ENCODE data around the gene CD226. TPM values are rescaled to one million over a fixed set of nuclear protein-coding genes. Genes with fewer than 3 reads are reported as not detected.

The CD226 gene
- 0.30 TPM for polyA plus RNA-seq (2013, experiment 1 of 2)
- 0.06 TPM for polyA plus RNA-seq (2013, experiment 2 of 2)

DNA sequence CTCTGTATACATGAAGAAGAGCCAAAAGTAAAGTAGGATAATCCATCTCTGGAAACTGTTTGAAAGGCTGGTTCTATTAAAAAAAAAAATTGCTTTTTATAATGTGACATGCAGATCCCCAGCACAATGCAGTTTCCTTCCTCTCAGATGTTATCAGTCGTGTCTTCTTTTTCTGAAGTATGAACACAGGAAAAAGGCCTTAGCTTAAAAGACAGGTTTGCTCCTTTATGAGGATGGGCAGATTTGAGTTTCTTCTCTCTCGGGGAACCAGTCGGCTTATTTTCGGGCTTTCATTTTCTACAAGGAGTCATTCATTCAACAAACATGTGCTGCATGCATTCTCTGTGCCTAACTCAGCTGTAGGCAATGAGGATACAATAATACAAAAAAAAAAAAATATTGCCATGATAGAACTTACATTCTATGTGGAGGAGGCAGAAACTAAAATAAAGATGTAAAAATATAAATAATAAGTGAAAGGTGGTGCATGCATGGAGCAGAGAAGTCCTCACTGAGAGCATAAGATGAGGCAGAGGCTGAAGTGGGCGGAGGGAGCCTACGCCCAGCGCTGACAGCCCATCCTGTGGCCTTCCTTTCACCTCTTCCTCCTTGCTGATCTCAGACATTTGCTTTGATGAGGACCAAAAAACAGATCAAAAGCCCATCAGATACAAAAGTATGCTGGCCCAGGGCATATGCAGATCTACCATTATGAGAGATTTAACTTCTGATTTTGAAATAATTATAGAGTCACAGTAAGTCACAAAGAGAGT lies at the start of gene CD226:
Gene CD226, minus strand, starts transcription at position 513 of the 773 bp plus-strand sequence. Its CDS starts 467 bp downstream, at position 46.
- H3K4me3 ChIP-seq (ENCODE audit: low read length) = no peak within 1 kb of the TSS
- 92% methylated on average over 7 of the region's 7 CpGs for WGBS
- H3K27me3 ChIP-seq (ENCODE audit: insufficient read depth, low read length) = no peaks in the 10 kb centered on the region
- H3K9ac ChIP-seq (ENCODE audit: low read depth, low read length) = no peak within 1 kb of the TSS
- H3K27ac ChIP-seq (ENCODE audit: low read depth, low read length) = no peak within 1 kb of the TSS
- no peaks in the 10 kb centered on the region for H3K36me3 ChIP-seq (ENCODE audit: insufficient read depth, low read length)
- 0 out of 2 replicates have a peak, but pooled peaks cover 9% of the 10 kb centered on the region for H3K4me1 ChIP-seq (ENCODE audit: insufficient read depth, low read length)
- no peaks in the 10 kb centered on the region for H3K9me3 ChIP-seq (ENCODE audit: insufficient read depth, low read depth, low read length)

DNA sequence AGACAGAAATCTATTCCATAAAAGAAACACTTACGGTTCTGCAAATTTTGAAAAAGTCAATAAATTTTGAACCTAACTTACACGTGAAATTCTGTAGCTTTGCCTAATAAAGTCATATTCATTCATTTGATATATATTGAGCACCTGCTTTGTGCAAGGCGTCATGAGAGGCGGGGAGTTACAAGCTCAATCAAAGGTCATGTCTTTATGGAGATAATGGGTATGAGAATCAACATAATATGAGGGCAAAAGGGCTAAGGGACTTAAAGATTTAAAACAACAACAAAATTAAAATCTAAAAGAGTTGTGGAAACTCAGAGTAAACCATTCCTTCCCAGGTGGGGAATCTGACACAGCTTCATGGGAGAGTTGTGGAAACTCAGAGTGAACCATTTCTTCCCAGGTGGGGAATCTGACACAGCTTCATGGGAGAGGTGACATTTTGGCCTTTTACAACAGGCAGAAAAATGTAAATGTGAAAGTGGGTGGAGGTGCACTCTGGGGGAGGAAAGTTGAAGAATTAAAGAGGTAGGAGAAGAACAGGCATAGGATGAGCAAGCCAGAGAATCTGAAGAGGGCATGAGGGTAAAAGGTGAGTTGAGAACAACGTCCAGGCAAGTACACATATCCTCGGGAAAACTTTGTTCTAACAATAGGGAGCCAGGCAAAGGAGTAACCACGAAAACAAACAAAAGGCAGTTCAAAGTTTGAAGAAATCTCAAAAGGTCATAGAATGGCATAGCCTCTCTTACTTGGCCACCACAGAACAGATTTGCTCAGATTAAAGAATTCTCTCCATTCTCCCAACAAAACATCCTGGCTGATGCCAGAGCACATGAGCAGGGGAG lies 49.5 kb upstream of the CD226 start:
- no peak overlapping the region for H3K4me3 ChIP-seq (ENCODE audit: low read length)
- WGBS = 93% methylated on average over 6 of the region's 7 CpGs
- no peak overlapping the region for H3K27ac ChIP-seq (ENCODE audit: low read depth, low read length)
- no peaks in the 10 kb centered on the region for H3K9me3 ChIP-seq (ENCODE audit: insufficient read depth, low read depth, low read length)
- H3K4me1 ChIP-seq (ENCODE audit: insufficient read depth, low read length) = peaks cover 19% of the 10 kb centered on the region
- no peaks in the 10 kb centered on the region for H3K27me3 ChIP-seq (ENCODE audit: insufficient read depth, low read length)
- no peaks in the 10 kb centered on the region for H3K36me3 ChIP-seq (ENCODE audit: insufficient read depth, low read length)
- no peak overlapping the region for H3K9ac ChIP-seq (ENCODE audit: low read depth, low read length)

DNA sequence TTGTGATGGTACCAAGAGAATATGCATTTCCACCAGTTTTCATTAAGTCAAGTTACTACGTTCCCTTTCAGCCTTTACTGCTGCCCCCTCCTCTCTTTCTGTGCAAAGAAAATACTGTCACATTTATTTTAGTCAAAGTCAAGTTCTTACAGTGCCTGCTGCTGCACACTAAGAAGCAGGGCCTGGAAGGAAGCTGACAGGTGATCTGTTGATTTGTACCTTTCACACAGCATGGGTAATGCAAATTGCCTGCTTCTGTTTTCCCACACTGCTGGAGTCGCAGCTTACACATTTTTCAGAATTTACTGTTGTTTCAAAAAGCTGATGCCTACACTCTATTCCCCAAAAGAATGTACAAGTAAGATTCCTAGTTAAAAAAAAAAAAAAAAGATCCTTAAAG lies 48.7 kb upstream of the CD226 start:
- Histone ChIP-seq H3K36me3 (ENCODE audit: insufficient read depth, low read length) (no peaks in the 10 kb centered on the region), H3K27ac (ENCODE audit: low read depth, low read length) (no peak overlapping the region), H3K4me1 (ENCODE audit: insufficient read depth, low read length) (peaks cover 19% of the 10 kb centered on the region), H3K9me3 (ENCODE audit: insufficient read depth, low read depth, low read length) (no peaks in the 10 kb centered on the region), H3K27me3 (ENCODE audit: insufficient read depth, low read length) (no peaks in the 10 kb centered on the region), H3K9ac (ENCODE audit: low read depth, low read length) (no peak overlapping the region), H3K4me3 (ENCODE audit: low read length) (no peak overlapping the region)
- 77% methylated on average over 2 of the region's 2 CpGs for WGBS

DNA sequence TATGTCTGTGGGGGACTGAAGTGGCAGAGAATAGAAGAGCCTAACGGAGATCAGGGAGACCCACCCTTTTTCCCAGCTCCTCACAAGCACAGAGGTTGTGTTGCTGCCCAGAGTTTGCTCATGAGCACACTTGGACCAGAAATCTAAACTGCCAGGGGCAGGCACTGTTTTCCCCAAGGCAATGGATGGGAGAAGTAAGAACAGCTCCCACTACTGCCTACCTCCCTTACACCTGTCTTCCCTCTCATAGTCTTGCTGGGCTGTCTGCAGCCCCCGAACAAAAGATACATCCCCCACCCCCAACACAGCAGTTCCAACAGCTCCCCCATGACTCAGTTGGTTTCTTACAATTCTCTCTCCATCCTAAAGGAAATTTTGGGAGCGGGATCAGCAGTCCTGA lies 48.1 kb upstream of the CD226 start:
- Histone ChIP-seq H3K9ac (ENCODE audit: low read depth, low read length) (no peak overlapping the region), H3K36me3 (ENCODE audit: insufficient read depth, low read length) (no peaks in the 10 kb centered on the region), H3K4me1 (ENCODE audit: insufficient read depth, low read length) (peaks cover 19% of the 10 kb centered on the region), H3K9me3 (ENCODE audit: insufficient read depth, low read depth, low read length) (no peaks in the 10 kb centered on the region), H3K4me3 (ENCODE audit: low read length) (no peak overlapping the region), H3K27me3 (ENCODE audit: insufficient read depth, low read length) (no peaks in the 10 kb centered on the region), H3K27ac (ENCODE audit: low read depth, low read length) (no peak overlapping the region)
- 88% methylated on average over 3 of the region's 3 CpGs for WGBS

DNA sequence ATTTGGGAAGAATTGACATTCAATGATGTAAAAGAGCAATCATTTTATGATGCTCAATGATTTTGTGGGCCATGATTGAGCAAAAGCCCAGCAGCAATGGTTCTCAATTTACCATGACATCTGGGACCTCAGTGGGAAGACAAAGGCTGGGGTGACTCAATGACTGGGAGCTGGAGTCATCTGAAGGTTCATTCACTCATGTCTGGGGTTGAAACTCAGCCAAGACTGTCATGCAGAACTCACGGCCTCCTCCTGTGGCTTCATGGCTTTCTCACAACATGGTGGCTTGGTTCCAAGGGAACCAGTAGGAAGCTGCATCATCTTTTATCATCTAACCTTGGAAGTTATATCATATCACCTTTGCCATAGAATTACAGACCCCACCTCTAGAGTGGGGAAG lies 45.1 kb upstream of the CD226 start:
- Histone ChIP-seq H3K36me3 (ENCODE audit: insufficient read depth, low read length) (no peaks in the 10 kb centered on the region), H3K27me3 (ENCODE audit: insufficient read depth, low read length) (no peaks in the 10 kb centered on the region), H3K27ac (ENCODE audit: low read depth, low read length) (no peak overlapping the region), H3K9ac (ENCODE audit: low read depth, low read length) (no peak overlapping the region), H3K9me3 (ENCODE audit: insufficient read depth, low read depth, low read length) (no peaks in the 10 kb centered on the region), H3K4me3 (ENCODE audit: low read length) (no peak overlapping the region), H3K4me1 (ENCODE audit: insufficient read depth, low read length) (peaks cover 18% of the 10 kb centered on the region)
- 91% methylated on average over 1 of the region's 1 CpG for WGBS

DNA sequence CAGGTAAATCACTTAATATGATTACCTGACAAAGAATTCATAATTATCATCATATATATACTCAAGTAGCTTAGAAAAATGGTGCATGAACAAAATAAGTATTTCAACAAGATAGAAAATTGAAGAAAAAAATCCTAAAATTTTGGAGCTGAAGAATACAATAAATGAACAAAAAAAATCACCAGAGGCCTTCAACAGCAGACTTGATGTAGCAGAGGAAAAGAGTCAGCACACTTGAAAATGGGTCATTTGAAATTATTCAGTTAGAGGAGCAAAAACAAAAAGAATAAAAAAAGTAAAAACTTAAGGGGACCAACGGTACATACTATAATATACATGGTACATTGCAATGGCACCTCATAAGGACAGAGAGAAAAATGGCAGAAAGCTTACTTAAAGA lies 40.2 kb upstream of the CD226 start:
- Histone ChIP-seq H3K27me3 (ENCODE audit: insufficient read depth, low read length) (no peaks in the 10 kb centered on the region), H3K4me3 (ENCODE audit: low read length) (no peak overlapping the region), H3K9me3 (ENCODE audit: insufficient read depth, low read depth, low read length) (no peaks in the 10 kb centered on the region), H3K27ac (ENCODE audit: low read depth, low read length) (no peak overlapping the region), H3K36me3 (ENCODE audit: insufficient read depth, low read length) (no peaks in the 10 kb centered on the region), H3K9ac (ENCODE audit: low read depth, low read length) (no peak overlapping the region), H3K4me1 (ENCODE audit: insufficient read depth, low read length) (peaks cover 6% of the 10 kb centered on the region; the same call in 1 of the 2 replicates)
- no CpG with 5 or more reads among the region's 1 CpG for WGBS

DNA sequence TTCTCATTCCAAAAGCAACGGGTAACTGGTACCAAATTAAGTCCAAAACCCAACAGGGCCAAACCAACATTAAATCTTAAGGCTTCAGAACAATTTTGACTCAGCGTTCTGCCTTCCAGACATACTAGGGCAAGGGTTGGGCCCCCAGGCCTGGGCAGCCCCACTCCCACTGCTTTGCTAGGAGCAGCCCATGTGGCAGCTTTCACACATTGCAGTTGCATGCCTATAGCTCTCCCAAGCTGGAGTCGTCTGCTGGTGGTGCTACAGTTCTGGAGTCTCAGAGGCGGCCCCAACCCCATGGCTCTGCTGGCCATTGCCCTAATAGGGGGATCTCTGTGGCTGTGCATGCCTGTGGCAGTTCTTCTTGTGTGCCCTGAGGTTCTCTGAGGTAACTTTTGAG lies 37.6 kb upstream of the CD226 start:
- no peaks in the 10 kb centered on the region for H3K27me3 ChIP-seq (ENCODE audit: insufficient read depth, low read length)
- whole genome bisulfite sequencing = 91% methylated on average over 4 of the region's 4 CpGs
- no peaks in the 10 kb centered on the region for H3K9me3 ChIP-seq (ENCODE audit: insufficient read depth, low read depth, low read length)
- H3K9ac ChIP-seq (ENCODE audit: low read depth, low read length) = no peak overlapping the region
- H3K4me3 ChIP-seq (ENCODE audit: low read length) = no peak overlapping the region
- H3K4me1 ChIP-seq (ENCODE audit: insufficient read depth, low read length) = peaks cover 22% of the 10 kb centered on the region
- H3K36me3 ChIP-seq (ENCODE audit: insufficient read depth, low read length) = no peaks in the 10 kb centered on the region
- H3K27ac ChIP-seq (ENCODE audit: low read depth, low read length) = no peak overlapping the region

DNA sequence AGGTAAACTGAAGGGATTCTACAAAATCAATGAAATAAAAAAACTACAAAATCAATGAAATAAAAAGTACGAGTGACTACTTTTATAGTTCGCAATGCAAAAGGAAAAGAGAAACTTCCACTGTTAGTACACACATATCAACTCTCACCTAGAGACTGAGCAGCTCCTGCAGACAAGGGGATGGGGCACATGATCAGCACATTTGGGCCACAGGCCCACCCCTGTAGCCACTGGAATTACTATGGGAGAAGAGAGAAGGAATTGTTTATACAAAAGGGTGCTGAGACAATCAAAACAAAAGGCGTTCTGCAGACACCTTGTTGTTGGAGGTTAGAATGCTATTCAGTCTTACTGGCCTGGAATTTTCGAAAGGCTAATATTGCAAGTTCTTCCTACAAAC lies 34.7 kb upstream of the CD226 start:
- H3K27ac ChIP-seq (ENCODE audit: low read depth, low read length) = peak overlapping the region; percentile 45; the same call in 1 of the 2 replicates
- no peaks in the 10 kb centered on the region for H3K27me3 ChIP-seq (ENCODE audit: insufficient read depth, low read length)
- H3K4me3 ChIP-seq (ENCODE audit: low read length) = no peak overlapping the region
- no peak overlapping the region for H3K9ac ChIP-seq (ENCODE audit: low read depth, low read length)
- no peaks in the 10 kb centered on the region for H3K9me3 ChIP-seq (ENCODE audit: insufficient read depth, low read depth, low read length)
- H3K4me1 ChIP-seq (ENCODE audit: insufficient read depth, low read length) = peaks cover 22% of the 10 kb centered on the region
- 83% methylated on average over 4 of the region's 4 CpGs for WGBS
- no peaks in the 10 kb centered on the region for H3K36me3 ChIP-seq (ENCODE audit: insufficient read depth, low read length)

DNA sequence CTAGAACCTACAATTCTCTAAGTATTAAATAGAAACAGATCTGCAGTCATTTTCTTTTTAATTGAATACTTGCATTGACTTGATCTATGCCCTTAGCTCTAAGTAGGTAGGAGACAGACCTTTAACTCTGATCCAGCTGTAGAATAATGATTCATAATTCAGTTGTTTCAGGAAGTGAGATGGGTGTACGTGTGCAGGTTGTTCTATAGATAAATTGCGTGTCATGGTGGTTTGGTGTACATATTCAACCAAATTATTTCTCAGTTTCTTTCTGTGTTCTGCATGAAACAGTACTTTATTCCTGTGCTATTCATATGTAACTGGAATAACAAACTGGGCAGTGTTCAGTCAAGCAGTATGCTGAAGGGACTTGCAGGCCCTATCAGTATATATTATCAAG lies 34.3 kb upstream of the CD226 start:
- peak overlapping the region; percentile 45; the same call in 1 of the 2 replicates for H3K27ac ChIP-seq (ENCODE audit: low read depth, low read length)
- no peaks in the 10 kb centered on the region for H3K36me3 ChIP-seq (ENCODE audit: insufficient read depth, low read length)
- WGBS = 83% methylated on average over 1 of the region's 2 CpGs
- H3K9me3 ChIP-seq (ENCODE audit: insufficient read depth, low read depth, low read length) = 0 out of 2 replicates have a peak, but pooled peaks cover 3% of the 10 kb centered on the region
- no peak overlapping the region for H3K4me3 ChIP-seq (ENCODE audit: low read length)
- H3K27me3 ChIP-seq (ENCODE audit: insufficient read depth, low read length) = no peaks in the 10 kb centered on the region
- H3K4me1 ChIP-seq (ENCODE audit: insufficient read depth, low read length) = peaks cover 22% of the 10 kb centered on the region
- no peak overlapping the region for H3K9ac ChIP-seq (ENCODE audit: low read depth, low read length)

DNA sequence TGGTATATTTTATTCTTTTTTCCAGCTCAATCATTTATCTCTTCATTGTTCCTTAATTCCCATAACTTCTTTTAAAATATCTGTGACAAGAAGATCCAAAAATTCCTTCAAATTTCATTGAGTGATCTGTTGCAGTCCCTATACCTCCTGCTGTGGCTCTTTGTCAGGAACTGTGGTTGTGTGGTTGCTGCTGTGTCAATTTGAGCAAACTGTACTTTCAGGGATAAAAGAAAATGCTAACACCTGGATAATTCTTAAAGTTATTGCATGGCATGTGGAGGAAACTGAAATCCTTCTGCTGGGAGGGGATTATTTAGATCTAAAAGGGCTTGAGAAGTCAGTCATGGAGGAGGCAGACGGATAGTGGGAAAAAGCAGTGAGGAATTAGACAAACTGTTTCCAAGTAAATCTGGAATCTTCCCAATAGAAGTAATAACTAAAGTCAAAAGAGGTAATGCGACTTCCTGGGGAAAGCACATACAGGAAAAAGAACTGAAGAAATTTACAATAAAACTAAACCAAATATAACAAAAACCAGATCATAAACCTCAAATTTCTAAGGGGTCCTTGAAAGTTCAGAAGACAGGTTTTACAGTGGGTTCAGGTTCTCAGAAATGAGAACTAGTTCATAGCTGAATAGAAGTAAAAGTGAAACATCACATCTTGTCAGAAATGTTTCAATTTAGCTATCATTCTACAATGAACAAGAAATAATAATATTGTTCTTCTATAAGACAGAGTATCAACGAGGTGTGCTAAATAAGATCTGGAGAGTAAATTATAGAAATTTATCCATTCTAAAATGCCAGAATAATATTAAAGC lies 33.5 kb upstream of the CD226 start:
- no peak overlapping the region for H3K9ac ChIP-seq (ENCODE audit: low read depth, low read length)
- H3K27me3 ChIP-seq (ENCODE audit: insufficient read depth, low read length) = no peaks in the 10 kb centered on the region
- WGBS = 88% methylated on average over 2 of the region's 3 CpGs
- H3K27ac ChIP-seq (ENCODE audit: low read depth, low read length) = no peak overlapping the region
- no peaks in the 10 kb centered on the region for H3K36me3 ChIP-seq (ENCODE audit: insufficient read depth, low read length)
- H3K4me1 ChIP-seq (ENCODE audit: insufficient read depth, low read length) = peaks cover 22% of the 10 kb centered on the region
- no peak overlapping the region for H3K4me3 ChIP-seq (ENCODE audit: low read length)
- peaks cover 8% of the 10 kb centered on the region; the same call in 1 of the 2 replicates for H3K9me3 ChIP-seq (ENCODE audit: insufficient read depth, low read depth, low read length)

Data from HUES64 (cell line).